H1 (cell line): ENCODE measurements around the gene KRT80. TPM values are rescaled to one million over a fixed set of nuclear protein-coding genes. Genes with fewer than 3 reads are reported as not detected.

ENCODE experiments used
- CTCF ChIA-PET: fragments of 300-600 bp; sonication (Branson Sonifier 250); formaldehyde crosslinking; loops from one replicate; lab custom pipeline; 2021; ENCODE audit not compliant: partially characterized antibody; lab: Charles Lee
- POLR2A ChIA-PET: fragments of 300-600 bp; sonication (Branson Sonifier 250); formaldehyde crosslinking; loops from one replicate; lab custom pipeline; 2021; ENCODE audit warnings: inconsistent platforms; ENCODE audit not compliant: partially characterized antibody; lab: Charles Lee
- DNase-seq, 2 experiments: peaks; one replicate each; pipeline versions ENCODE4 v3.0.0 to v3.0.0-alpha.2; 2010 to 2022; ENCODE audit warnings: low spot score in 2 of 2, low read depth in 1 of 2, mixed read lengths in 1 of 2
- FAIRE-seq: peaks from 2 replicates; lab custom pipeline; 2011; peaks lifted over from hg19 to GRCh38; lab: Jason Lieb, UNC
- H2AFZ ChIP-seq: 2 replicates; pipeline ENCODE4 v1.8.1; 2012; ENCODE audit warnings: low read length, inconsistent platforms
- H2AK5ac ChIP-seq: 2 replicates; pipeline ENCODE4 v1.6.1; 2013; ENCODE audit warnings: low read depth, low read length
- H2BK120ac ChIP-seq: replicated peaks from 2 replicates; pipeline ENCODE3; 2013; ENCODE audit warnings: low read depth, low read length, inconsistent platforms
- H2BK12ac ChIP-seq: 2 replicates; pipeline ENCODE4 v1.6.1; 2013; ENCODE audit warnings: low read depth, low read length
- H2BK15ac ChIP-seq: 2 replicates; pipeline ENCODE4 v1.6.1; 2013; ENCODE audit warnings: low read length
- H2BK20ac ChIP-seq: 2 replicates; pipeline ENCODE4 v1.6.1; 2013; ENCODE audit warnings: low read length
- H2BK5ac ChIP-seq: 2 replicates; pipeline ENCODE4 v1.6.1; 2013; ENCODE audit warnings: low read depth, low read length
- H3K14ac ChIP-seq: 2 replicates; pipeline ENCODE4 v1.6.1; 2013; ENCODE audit warnings: inconsistent platforms; ENCODE audit not compliant: insufficient read length
- H3K18ac ChIP-seq: 2 replicates; pipeline ENCODE4 v1.6.1; 2013; ENCODE audit warnings: low read length; ENCODE audit errors: extremely low read depth
- H3K23ac ChIP-seq: 2 replicates; pipeline ENCODE4 v1.6.1; 2013; ENCODE audit warnings: inconsistent platforms; ENCODE audit not compliant: insufficient read length
- H3K23me2 ChIP-seq: 2 replicates; pipeline ENCODE4 v1.6.1; 2013; ENCODE audit warnings: low read depth, low read length
- H3K27ac ChIP-seq: 2 replicates; pipeline ENCODE4 v1.6.1; 2011; ENCODE audit warnings: low read depth, low read length, inconsistent platforms
- H3K27me3 ChIP-seq, 4 experiments: replicated peaks in 1 of 4; 1 replicate in 1 of 4; 2 replicates in 3 of 4; pipeline versions ENCODE4 v1.6.1 to v1.8.1; 2011 to 2013; ENCODE audit warnings: low read length in 3 of 4, mild to moderate bottlenecking in 3 of 4, inconsistent platforms in 2 of 4, mixed read lengths in 2 of 4, moderate library complexity in 1 of 4; ENCODE audit not compliant: control insufficient read depth in 3 of 4, insufficient read depth in 3 of 4; ENCODE audit errors: extremely low read depth in 1 of 4
- H3K36me3 ChIP-seq, 4 experiments: 2 replicates each; pipeline versions ENCODE4 v1.6.1 to v1.8.1; 2011 to 2013; ENCODE audit warnings: mild to moderate bottlenecking in 4 of 4, low read length in 3 of 4, moderate library complexity in 2 of 4, control low read depth in 1 of 4, inconsistent platforms in 1 of 4; ENCODE audit not compliant: insufficient read depth in 4 of 4, control insufficient read depth in 2 of 4
- H3K4ac ChIP-seq: replicated peaks from 2 replicates; pipeline ENCODE3; 2013; ENCODE audit warnings: low read length, low read depth, mixed read lengths, inconsistent platforms; ENCODE audit not compliant: insufficient read length
- H3K4me1 ChIP-seq, 4 experiments: replicated peaks in 1 of 4; 1 replicate in 1 of 4; 2 replicates in 3 of 4; pipeline versions ENCODE4 v1.6.1 to v1.8.1; 2011 to 2013; ENCODE audit warnings: low read length in 3 of 4, inconsistent platforms in 2 of 4, mixed read lengths in 1 of 4; ENCODE audit not compliant: insufficient read depth in 4 of 4, control insufficient read depth in 3 of 4
- H3K4me2 ChIP-seq, 2 experiments: 2 replicates each; pipeline versions ENCODE4 v1.6.1 to v1.8.1; 2011 to 2013; ENCODE audit warnings: low read depth in 2 of 2, low read length in 2 of 2, control low read depth in 1 of 2, inconsistent platforms in 1 of 2, mild to moderate bottlenecking in 1 of 2; ENCODE audit not compliant: insufficient read depth in 1 of 2
- H3K4me3 ChIP-seq, 4 experiments: fragments of 200-600, 300-600 bp in 1 of 4; sonication (generic), shearing (Covaris generic), sonication (Bioruptor Twin) in 1 of 4; 2 replicates each; pipeline versions ENCODE4 v1.5.1 to v1.8.1; 2011 to 2016; ENCODE audit warnings: low read length in 4 of 4, low read depth in 3 of 4, control low read depth in 2 of 4, inconsistent platforms in 2 of 4, mild to moderate bottlenecking in 2 of 4, mixed read lengths in 1 of 4, moderate library complexity in 1 of 4; ENCODE audit not compliant: insufficient read depth in 2 of 4; ENCODE audit errors: extremely low read depth in 1 of 4
- H3K56ac ChIP-seq: replicated peaks from 2 replicates; pipeline ENCODE3; 2013; ENCODE audit warnings: low read depth, mild to moderate bottlenecking, mixed read lengths, low read length, inconsistent platforms; ENCODE audit not compliant: insufficient read length
- H3K79me1 ChIP-seq: 2 replicates; pipeline ENCODE4 v1.6.1; 2013; ENCODE audit warnings: low read depth, low read length, control low read depth
- H3K79me2 ChIP-seq, 2 experiments: 2 replicates each; pipeline versions ENCODE4 v1.6.1 to v1.8.1; 2012 to 2013; ENCODE audit warnings: low read length in 2 of 2, mild to moderate bottlenecking in 2 of 2, inconsistent platforms in 1 of 2; ENCODE audit not compliant: insufficient read depth in 2 of 2, control insufficient read depth in 1 of 2
- H3K9ac ChIP-seq, 4 experiments: replicated peaks in 1 of 4; 1 replicate in 1 of 4; 2 replicates in 3 of 4; pipeline versions ENCODE4 v1.6.1 to v1.8.1; 2011 to 2013; ENCODE audit warnings: low read depth in 3 of 4, low read length in 3 of 4, control low read depth in 2 of 4, mild to moderate bottlenecking in 2 of 4, moderate library complexity in 2 of 4, inconsistent platforms in 1 of 4; ENCODE audit errors: extremely low read depth in 1 of 4
- H3K9me3 ChIP-seq, 2 experiments: 2 replicates each; pipeline versions ENCODE4 v1.6.1 to v1.8.1; 2012 to 2013; ENCODE audit warnings: mild to moderate bottlenecking in 2 of 2, moderate library complexity in 2 of 2, control low read depth in 1 of 2, inconsistent platforms in 1 of 2, low read depth in 1 of 2, low read length in 1 of 2, mixed read lengths in 1 of 2; ENCODE audit not compliant: insufficient read depth in 2 of 2
- H4K20me1 ChIP-seq, 2 experiments: replicated peaks in 1 of 2; 2 replicates each; pipeline versions ENCODE3 to v1.8.1; 2011 to 2013; ENCODE audit warnings: inconsistent platforms in 2 of 2, low read length in 2 of 2, mild to moderate bottlenecking in 1 of 2; ENCODE audit not compliant: insufficient read depth in 2 of 2, control insufficient read depth in 1 of 2
- H4K5ac ChIP-seq: 2 replicates; pipeline ENCODE4 v1.6.1; 2013; ENCODE audit warnings: low read length, low read depth, mixed read lengths, inconsistent platforms; ENCODE audit not compliant: insufficient read length
- H4K8ac ChIP-seq: 2 replicates; pipeline ENCODE4 v1.8.0; 2013; ENCODE audit warnings: mild to moderate bottlenecking, moderate library complexity, low read length, inconsistent platforms; ENCODE audit not compliant: insufficient read depth; ENCODE audit errors: extremely low read depth
- H4K91ac ChIP-seq: replicated peaks from 2 replicates; pipeline ENCODE3; 2013; ENCODE audit warnings: low read length, mixed read lengths, inconsistent platforms; ENCODE audit not compliant: insufficient read length
- BACH1 ChIP-seq: IDR thresholded peaks from 2 replicates; pipeline ENCODE4 v1.6.1; 2012; ENCODE audit warnings: low read length, improper control_type of control experiment
- POLR2AphosphoS5 ChIP-seq: IDR thresholded peaks from 2 replicates; pipeline ENCODE4 v1.6.1; 2011; ENCODE audit warnings: low read depth, low read length
- WGBS, 2 experiments: shearing (Covaris generic) in 1 of 2; methylation state at CpG; one replicate each; pipeline versions ENCODE4 v1.1.6 to v1.1.7; 2013 to 2015; ENCODE audit warnings: low lambda C conversion rate in 2 of 2, mixed read lengths in 2 of 2, inconsistent platforms in 1 of 2, low coverage in 1 of 2, missing lambda C conversion rate in 1 of 2; ENCODE audit not compliant: insufficient replicate concordance in 2 of 2, insufficient coverage in 1 of 2, insufficient read length in 1 of 2; ENCODE audit errors: extremely low coverage in 1 of 2, missing lambda C conversion rate in 1 of 2; 5-methylcytosine and 5-hydroxymethylcytosine counted together
- polyA plus RNA-seq, 7 experiments: library from polyadenylated mRNA; depleted of rRNA in 3 of 7; stranded (reverse) in 5 of 7; unstranded in 2 of 7; fragments of >200 nt in 5 of 7; fragments of 200-250 nt in 2 of 7; gene quantifications; 1 replicate in 5 of 7; 2 replicates in 1 of 7; 4 replicates in 1 of 7; pipeline versions ENCODE4 v1.2.1 to v1.2.3, GENCODE V29; 2011 to 2013; ENCODE audit warnings: missing spikeins in 2 of 7, mixed read lengths in 2 of 7
- total RNA-seq: library from RNA; stranded (reverse); fragmentation: NEBNext Ultra II Directional; extraction: Animal tissue kit (Norgen Biotek cat#: 25700); gene quantifications from 2 replicates; pipeline ENCODE4 v1.2.1, GENCODE V29; 2021

Gene KRT80
- total and polyA plus RNA-seq, 2 of the 8 experiments (the other 6 are each of a cell fraction or from before 2014, with no cell fraction given), result 0.05 TPM; not detected in 1

DNA sequence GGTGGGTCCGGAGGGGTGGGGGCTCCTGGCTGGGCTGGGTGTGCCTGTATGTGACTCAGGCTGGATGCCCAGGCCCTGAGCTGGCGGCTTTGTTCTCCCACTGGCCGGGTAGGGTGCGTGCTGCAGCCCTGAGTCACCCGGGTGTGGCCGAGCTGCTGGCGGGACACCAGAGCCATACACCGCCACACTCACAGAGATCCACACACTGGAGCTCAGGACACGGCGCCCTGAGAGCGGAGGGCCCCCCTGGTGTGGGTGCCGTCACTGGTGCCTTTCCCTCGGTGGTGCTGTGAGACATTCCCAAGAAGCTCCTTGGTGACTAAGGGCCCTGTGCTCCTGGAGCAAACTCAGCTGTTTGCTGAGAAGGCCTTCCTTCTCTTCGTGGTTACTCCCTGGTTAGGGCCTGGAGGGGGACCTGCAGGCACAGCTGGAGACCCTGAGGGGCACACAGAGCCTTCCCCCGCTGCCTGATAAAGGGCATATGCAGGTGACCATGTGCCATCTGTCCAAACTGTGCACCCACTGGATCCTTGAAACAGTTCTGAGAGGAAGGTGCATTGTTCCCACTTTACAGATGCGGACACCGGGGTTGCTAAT is 44.3 kb downstream of the KRT80 start:
- no peaks in the 10 kb centered on the region for H3K9me3 ChIP-seq
- H2BK5ac ChIP-seq, result peak overlapping the region; percentile 95; the same call in 1 of the 2 replicates
- H4K91ac ChIP-seq, result peak overlapping the region; percentile 12
- H3K23ac ChIP-seq, result no peak overlapping the region
- no peak overlapping the region for H2AFZ ChIP-seq
- FAIRE-seq (no peak), DNase-seq (no peak)
- H3K23me2 ChIP-seq, result no peaks in the 10 kb centered on the region; the same call in 1 of the 2 replicates
- H3K9ac ChIP-seq, result no peak overlapping the region
- peak overlapping the region; percentile 13; the same call in 1 of the 2 replicates for H2BK20ac ChIP-seq
- WGBS, 2 experiments, result 84% methylated on average over 15 of the region's 17 CpGs; no CpG with 5 or more reads in 1 of the 2 experiments
- H3K14ac ChIP-seq, result no peak overlapping the region
- H3K27me3 ChIP-seq, result no peaks in the 10 kb centered on the region; a peak in 1 of 7 replicates
- no peak overlapping the region for H3K56ac ChIP-seq
- peak overlapping the region; percentile 24 for H2BK120ac ChIP-seq
- no peaks in the 10 kb centered on the region for H3K79me2 ChIP-seq
- H3K4ac ChIP-seq, result no peak overlapping the region
- ChIA-PET CTCF (interaction anchor here (0.8 to 3.9 kb wide), 20 partner anchors 22 to 818 kb away, joined by 3 to 13 read pairs (median 4); partner anchors contain the start of gene KRT85), POLR2A (interaction anchor here (0.6 to 1.4 kb wide), 4 partner anchors 9 to 738 kb away, joined by 3 read pairs; no protein-coding TSS in a partner anchor)
- H3K27ac ChIP-seq, result peak overlapping the region; percentile 73
- 0 out of 2 replicates have a peak overlapping the region, but pooled peaks have one; percentile 3 for H2BK15ac ChIP-seq
- no peaks in the 10 kb centered on the region for H4K20me1 ChIP-seq
- no peaks in the 10 kb centered on the region for H3K79me1 ChIP-seq
- H3K4me1 ChIP-seq, result peaks cover 8 to 44% (median 19%) of the 10 kb centered on the region in 4 experiments
- no peak overlapping the region for H4K5ac ChIP-seq
- peak overlapping the region; percentile 69; the same call in 1 of the 2 replicates for H2BK12ac ChIP-seq
- TF ChIP-seq POLR2AphosphoS5 (no peak), BACH1 (no peak)
- H4K8ac ChIP-seq, result 0 out of 2 replicates have a peak overlapping the region, but pooled peaks have one; percentile 3
- no peaks in the 10 kb centered on the region for H3K36me3 ChIP-seq
- no peak overlapping the region for H3K18ac ChIP-seq
- H3K4me2 ChIP-seq, result no peak overlapping the region
- no peak overlapping the region for H3K4me3 ChIP-seq
- peak overlapping the region; percentile 82; the same call in 1 of the 2 replicates for H2AK5ac ChIP-seq
